Neural cell (in vitro differentiated cells): ENCODE results near the gene TTR. TPM values are rescaled to one million over a fixed set of nuclear protein-coding genes. Genes with fewer than 3 reads are reported as not detected.

Experiments
- H2AFZ ChIP-seq: fragments of 200-600, 300-800 bp; sonication (generic), shearing (Covaris generic); 2 replicates; pipeline ENCODE4 v1.6.0; 2014; ENCODE audit warnings: low read depth, mild to moderate bottlenecking, antibody characterized with exemption, low read length, moderate library complexity
- H3F3A ChIP-seq: fragments of 200-600 bp; shearing (Covaris generic); 2 replicates; pipeline ENCODE4 v1.6.1; 2016; ENCODE audit warnings: mild to moderate bottlenecking, moderate library complexity, mixed read lengths, antibody characterized with exemption, low read length; ENCODE audit not compliant: insufficient read depth, poor library complexity, severe bottlenecking
- H3K27ac ChIP-seq: fragments of 200-600, 300-800 bp; sonication (generic), shearing (Covaris generic); 2 replicates; pipeline ENCODE4 v1.5.1; 2014; ENCODE audit warnings: mild to moderate bottlenecking, low read length, moderate library complexity
- H3K27me3 ChIP-seq: fragments of 300-800, 200-600 bp; sonication (generic), shearing (Covaris generic); 2 replicates; pipeline ENCODE4 v1.6.0; 2014; ENCODE audit warnings: mild to moderate bottlenecking, low read depth, low read length, moderate library complexity; ENCODE audit not compliant: insufficient read depth
- H3K36me3 ChIP-seq: fragments of 300-800, 200-600 bp; sonication (generic), shearing (Covaris generic); 2 replicates; pipeline ENCODE4 v1.5.1; 2014; ENCODE audit warnings: mild to moderate bottlenecking, antibody characterized with exemption, low read length, moderate library complexity; ENCODE audit not compliant: insufficient read depth
- H3K4me2 ChIP-seq: fragments of 300-800, 200-600 bp; sonication (generic), shearing (Covaris generic); 2 replicates; pipeline ENCODE4 v1.6.0; 2014; ENCODE audit warnings: mild to moderate bottlenecking, low read length
- H3K4me3 ChIP-seq: fragments of 300-800, 200-600 bp; sonication (generic), shearing (Covaris generic); 2 replicates; pipeline ENCODE4 v1.5.1; 2014; ENCODE audit warnings: mild to moderate bottlenecking, low read length, moderate library complexity
- H3K79me2 ChIP-seq: fragments of 200-600 bp; shearing (Covaris generic); replicated peaks from 2 replicates; pipeline ENCODE4 v1.6.0; 2014; ENCODE audit warnings: mild to moderate bottlenecking, low read length, moderate library complexity; ENCODE audit not compliant: insufficient read depth
- H3K9ac ChIP-seq: fragments of 300-800, 200-600 bp; sonication (generic), shearing (Covaris generic); 2 replicates; pipeline ENCODE4 v1.6.1; 2016; ENCODE audit warnings: mild to moderate bottlenecking, low read length, mixed read lengths
- H3K9me2 ChIP-seq: fragments of 200-600 bp; shearing (Covaris generic); 2 replicates; pipeline ENCODE4 v1.6.1; 2016; ENCODE audit warnings: mild to moderate bottlenecking, low read length, mixed read lengths; ENCODE audit not compliant: insufficient read depth
- H3K9me3 ChIP-seq: fragments of 200-600, 300-800 bp; sonication (generic), shearing (Covaris generic); 2 replicates; pipeline ENCODE4 v1.6.1; 2016; ENCODE audit warnings: mild to moderate bottlenecking, mixed run types, low read length, moderate library complexity, mixed read lengths
- H4K20me1 ChIP-seq: fragments of 200-600 bp; shearing (Covaris generic); 2 replicates; pipeline ENCODE4 v1.6.1; 2016; ENCODE audit warnings: mild to moderate bottlenecking, mixed run types; ENCODE audit not compliant: insufficient read depth
- EP300 ChIP-seq: fragments of 450-650 bp; conservative IDR thresholded peaks from 2 replicates; pipeline ENCODE4 v1.6.1; 2014; ENCODE audit warnings: antibody characterized with exemption, mild to moderate bottlenecking, moderate library complexity; ENCODE audit not compliant: poor library complexity, severe bottlenecking
- EZH2 ChIP-seq: fragments of 200-600, 300-800 bp; shearing (Covaris generic), sonication (generic); IDR thresholded peaks from 2 replicates; pipeline ENCODE4 v1.6.1; 2014; ENCODE audit warnings: antibody characterized with exemption, low read length, borderline replicate concordance, mild to moderate bottlenecking; ENCODE audit not compliant: insufficient read depth, poor library complexity, severe bottlenecking
- MXI1 ChIP-seq: fragments of 450-650 bp; conservative IDR thresholded peaks from 2 replicates; pipeline ENCODE4 v1.6.1; 2014; ENCODE audit warnings: antibody characterized with exemption, mild to moderate bottlenecking; ENCODE audit not compliant: poor library complexity, severe bottlenecking
- POLR2AphosphoS5 ChIP-seq: IDR thresholded peaks from 2 replicates; pipeline ENCODE4 v1.6.1; 2012
- RAD21 ChIP-seq: fragments of 450-650 bp; conservative IDR thresholded peaks from 2 replicates; pipeline ENCODE4 v1.6.1; 2014; ENCODE audit warnings: antibody characterized with exemption, mild to moderate bottlenecking, moderate library complexity
- SMC3 ChIP-seq: fragments of 450-650 bp; conservative IDR thresholded peaks from 2 replicates; pipeline ENCODE4 v1.6.1; 2014; ENCODE audit warnings: antibody characterized with exemption, mild to moderate bottlenecking, moderate library complexity; ENCODE audit not compliant: poor library complexity
- TAF1 ChIP-seq: IDR thresholded peaks from 2 replicates; pipeline ENCODE4 v1.6.1; 2012; ENCODE audit warnings: low read depth
- polyA plus RNA-seq: library from polyadenylated mRNA; depleted of rRNA; stranded (reverse); fragments of >200 nt; gene quantifications from 2 replicates; pipeline ENCODE4 v1.2.3, GENCODE V29; 2014
- TF ChIP-seq, protein P1 (sequence below): fragments of 450-650 bp; IDR thresholded peaks from 2 replicates; pipeline ENCODE4 v1.5.1; 2014; ENCODE audit warnings: antibody characterized with exemption, mild to moderate bottlenecking, moderate library complexity; ENCODE audit not compliant: poor library complexity, severe bottlenecking
- TF ChIP-seq, protein P2 (sequence below): IDR thresholded peaks from 2 replicates; pipeline ENCODE4 v1.6.1; 2012; ENCODE audit warnings: borderline replicate concordance

TTR gene
- polyA plus RNA-seq, 1 donor from 2014 or later = not detected

DNA sequence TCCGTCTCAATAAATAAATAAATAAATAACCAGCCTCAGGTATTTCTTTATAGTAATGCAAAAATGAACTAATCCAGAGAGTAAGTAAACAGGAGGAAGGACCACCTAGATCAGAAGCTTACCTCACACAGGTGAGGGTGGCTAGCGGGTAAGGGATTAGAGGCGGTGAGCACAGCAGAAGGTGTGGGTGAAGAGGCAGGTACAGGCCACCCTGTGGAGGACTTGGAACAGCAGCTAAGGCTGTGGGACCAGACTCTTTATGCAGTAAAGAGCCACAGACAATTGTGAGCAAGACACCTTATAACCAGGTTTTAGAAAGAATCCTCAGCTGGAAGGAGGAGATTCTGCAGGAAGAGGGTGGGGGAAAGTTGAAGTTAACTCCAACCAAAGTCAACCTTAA is 34.2 kb upstream of the TTR start:
- H2AFZ ChIP-seq = no peak overlapping the region
- H3K9ac ChIP-seq = no peak overlapping the region

DNA sequence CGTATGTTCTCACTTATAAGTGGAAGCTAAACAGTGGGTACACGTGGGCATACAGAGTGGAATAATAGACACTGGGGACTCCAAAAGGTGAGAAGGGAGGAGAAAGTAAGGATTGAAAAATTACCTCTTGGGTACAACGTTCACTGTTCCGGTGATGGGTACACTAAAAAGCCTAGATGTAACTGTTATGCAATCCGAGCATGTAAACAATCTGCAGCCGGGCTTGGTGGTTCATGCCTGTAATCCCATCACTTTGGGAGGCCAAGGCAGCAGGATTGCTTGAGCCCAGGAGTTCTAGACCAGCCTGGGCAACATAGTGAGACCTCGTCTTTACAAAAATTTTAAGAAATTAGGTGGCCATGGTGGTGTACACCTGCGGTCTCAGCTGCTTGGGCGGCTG is 33.1 kb upstream of the TTR start:
- H3K9ac ChIP-seq = no peak overlapping the region
- TF ChIP-seq MXI1 = no peak
- TF ChIP-seq, protein P1, sequence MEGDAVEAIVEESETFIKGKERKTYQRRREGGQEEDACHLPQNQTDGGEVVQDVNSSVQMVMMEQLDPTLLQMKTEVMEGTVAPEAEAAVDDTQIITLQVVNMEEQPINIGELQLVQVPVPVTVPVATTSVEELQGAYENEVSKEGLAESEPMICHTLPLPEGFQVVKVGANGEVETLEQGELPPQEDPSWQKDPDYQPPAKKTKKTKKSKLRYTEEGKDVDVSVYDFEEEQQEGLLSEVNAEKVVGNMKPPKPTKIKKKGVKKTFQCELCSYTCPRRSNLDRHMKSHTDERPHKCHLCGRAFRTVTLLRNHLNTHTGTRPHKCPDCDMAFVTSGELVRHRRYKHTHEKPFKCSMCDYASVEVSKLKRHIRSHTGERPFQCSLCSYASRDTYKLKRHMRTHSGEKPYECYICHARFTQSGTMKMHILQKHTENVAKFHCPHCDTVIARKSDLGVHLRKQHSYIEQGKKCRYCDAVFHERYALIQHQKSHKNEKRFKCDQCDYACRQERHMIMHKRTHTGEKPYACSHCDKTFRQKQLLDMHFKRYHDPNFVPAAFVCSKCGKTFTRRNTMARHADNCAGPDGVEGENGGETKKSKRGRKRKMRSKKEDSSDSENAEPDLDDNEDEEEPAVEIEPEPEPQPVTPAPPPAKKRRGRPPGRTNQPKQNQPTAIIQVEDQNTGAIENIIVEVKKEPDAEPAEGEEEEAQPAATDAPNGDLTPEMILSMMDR = no peak
- no peak for TF ChIP-seq RAD21
- no peak for TF ChIP-seq SMC3
- no peak for TF ChIP-seq TAF1
- TF ChIP-seq POLR2AphosphoS5 = no peak
- TF ChIP-seq EP300 = no peak
- TF ChIP-seq, protein P2, sequence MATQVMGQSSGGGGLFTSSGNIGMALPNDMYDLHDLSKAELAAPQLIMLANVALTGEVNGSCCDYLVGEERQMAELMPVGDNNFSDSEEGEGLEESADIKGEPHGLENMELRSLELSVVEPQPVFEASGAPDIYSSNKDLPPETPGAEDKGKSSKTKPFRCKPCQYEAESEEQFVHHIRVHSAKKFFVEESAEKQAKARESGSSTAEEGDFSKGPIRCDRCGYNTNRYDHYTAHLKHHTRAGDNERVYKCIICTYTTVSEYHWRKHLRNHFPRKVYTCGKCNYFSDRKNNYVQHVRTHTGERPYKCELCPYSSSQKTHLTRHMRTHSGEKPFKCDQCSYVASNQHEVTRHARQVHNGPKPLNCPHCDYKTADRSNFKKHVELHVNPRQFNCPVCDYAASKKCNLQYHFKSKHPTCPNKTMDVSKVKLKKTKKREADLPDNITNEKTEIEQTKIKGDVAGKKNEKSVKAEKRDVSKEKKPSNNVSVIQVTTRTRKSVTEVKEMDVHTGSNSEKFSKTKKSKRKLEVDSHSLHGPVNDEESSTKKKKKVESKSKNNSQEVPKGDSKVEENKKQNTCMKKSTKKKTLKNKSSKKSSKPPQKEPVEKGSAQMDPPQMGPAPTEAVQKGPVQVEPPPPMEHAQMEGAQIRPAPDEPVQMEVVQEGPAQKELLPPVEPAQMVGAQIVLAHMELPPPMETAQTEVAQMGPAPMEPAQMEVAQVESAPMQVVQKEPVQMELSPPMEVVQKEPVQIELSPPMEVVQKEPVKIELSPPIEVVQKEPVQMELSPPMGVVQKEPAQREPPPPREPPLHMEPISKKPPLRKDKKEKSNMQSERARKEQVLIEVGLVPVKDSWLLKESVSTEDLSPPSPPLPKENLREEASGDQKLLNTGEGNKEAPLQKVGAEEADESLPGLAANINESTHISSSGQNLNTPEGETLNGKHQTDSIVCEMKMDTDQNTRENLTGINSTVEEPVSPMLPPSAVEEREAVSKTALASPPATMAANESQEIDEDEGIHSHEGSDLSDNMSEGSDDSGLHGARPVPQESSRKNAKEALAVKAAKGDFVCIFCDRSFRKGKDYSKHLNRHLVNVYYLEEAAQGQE = no peak
- TF ChIP-seq EZH2 = no peak
- no peaks in the 10 kb centered on the region for H4K20me1 ChIP-seq
- no peak overlapping the region for H3K27ac ChIP-seq
- no peaks in the 10 kb centered on the region for H3F3A ChIP-seq
- no peaks in the 10 kb centered on the region for H3K79me2 ChIP-seq
- no peaks in the 10 kb centered on the region for H3K27me3 ChIP-seq
- no peak overlapping the region for H2AFZ ChIP-seq
- H3K36me3 ChIP-seq = no peaks in the 10 kb centered on the region
- no peaks in the 10 kb centered on the region for H3K9me3 ChIP-seq
- H3K9me2 ChIP-seq = no peaks in the 10 kb centered on the region
- H3K4me2 ChIP-seq = no peak overlapping the region
- H3K4me3 ChIP-seq = no peak overlapping the region

More for the DNA sequence above, 34.2 kb upstream of the TTR start:
- H3F3A ChIP-seq = no peaks in the 10 kb centered on the region
- H3K9me2 ChIP-seq = no peaks in the 10 kb centered on the region
- no peaks in the 10 kb centered on the region for H4K20me1 ChIP-seq
- no peaks in the 10 kb centered on the region for H3K9me3 ChIP-seq
- TF ChIP-seq TAF1 (no peak), SMC3 (no peak), EP300 (no peak), POLR2AphosphoS5 (no peak), MXI1 (no peak), RAD21 (no peak), EZH2 (no peak)
- TF ChIP-seq, protein P1 = no peak
- TF ChIP-seq, protein P2 = no peak
- no peak overlapping the region for H3K27ac ChIP-seq
- no peak overlapping the region for H3K4me2 ChIP-seq
- no peaks in the 10 kb centered on the region for H3K27me3 ChIP-seq
- no peaks in the 10 kb centered on the region for H3K79me2 ChIP-seq
- H3K4me3 ChIP-seq = no peak overlapping the region
- no peaks in the 10 kb centered on the region for H3K36me3 ChIP-seq
